Measurements from ENCODE around the gene SPTSSB.

DNA sequence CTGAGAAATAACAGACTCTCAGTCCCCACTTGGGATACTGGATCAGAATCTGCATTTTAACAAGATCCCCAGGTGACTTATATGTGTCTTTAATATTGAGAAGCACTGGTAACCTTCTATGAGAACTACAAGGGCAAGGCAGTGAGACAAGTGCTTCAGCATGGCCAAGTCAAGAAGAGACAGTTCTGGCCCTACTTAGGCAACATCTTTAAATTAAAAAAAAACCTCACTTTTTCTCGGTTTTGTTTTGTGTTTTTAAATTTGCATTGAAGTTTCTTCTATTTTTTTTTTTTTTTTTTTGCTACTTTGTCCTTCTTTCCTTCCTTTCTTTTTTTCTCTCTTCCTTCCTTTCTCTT is 42.5 kb upstream of the SPTSSB start:
- TF ChIP-seq, protein P1, sequence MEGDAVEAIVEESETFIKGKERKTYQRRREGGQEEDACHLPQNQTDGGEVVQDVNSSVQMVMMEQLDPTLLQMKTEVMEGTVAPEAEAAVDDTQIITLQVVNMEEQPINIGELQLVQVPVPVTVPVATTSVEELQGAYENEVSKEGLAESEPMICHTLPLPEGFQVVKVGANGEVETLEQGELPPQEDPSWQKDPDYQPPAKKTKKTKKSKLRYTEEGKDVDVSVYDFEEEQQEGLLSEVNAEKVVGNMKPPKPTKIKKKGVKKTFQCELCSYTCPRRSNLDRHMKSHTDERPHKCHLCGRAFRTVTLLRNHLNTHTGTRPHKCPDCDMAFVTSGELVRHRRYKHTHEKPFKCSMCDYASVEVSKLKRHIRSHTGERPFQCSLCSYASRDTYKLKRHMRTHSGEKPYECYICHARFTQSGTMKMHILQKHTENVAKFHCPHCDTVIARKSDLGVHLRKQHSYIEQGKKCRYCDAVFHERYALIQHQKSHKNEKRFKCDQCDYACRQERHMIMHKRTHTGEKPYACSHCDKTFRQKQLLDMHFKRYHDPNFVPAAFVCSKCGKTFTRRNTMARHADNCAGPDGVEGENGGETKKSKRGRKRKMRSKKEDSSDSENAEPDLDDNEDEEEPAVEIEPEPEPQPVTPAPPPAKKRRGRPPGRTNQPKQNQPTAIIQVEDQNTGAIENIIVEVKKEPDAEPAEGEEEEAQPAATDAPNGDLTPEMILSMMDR (conservative IDR thresholded peaks at IDR 0.05; ENCODE audit: low read length) = no peak
- no peak for TF ChIP-seq EZH2phosphoT487 (IDR thresholded peaks at IDR 0.05; ENCODE audit: borderline replicate concordance, low read depth, low read length)
